GM23338 (cell line): ENCODE data around the gene PDCD1. TPM values are rescaled to one million over a fixed set of nuclear protein-coding genes. Genes with fewer than 3 reads are reported as not detected.

Experiments used
- ATAC-seq: fragments of 200-7000 bp; cut with Tn5 transposase; 3 replicates; pipeline ENCODE4 v1.9.1; 2020
- DNase-seq: peaks from one replicate; pipeline ENCODE4 v3.0.0-alpha.2; 2015; ENCODE audit warnings: low spot score
- H2AFZ ChIP-seq: fragments of 200-600 bp; sonication (generic); 2 replicates; pipeline ENCODE4 v1.8.0; 2016; ENCODE audit warnings: antibody characterized with exemption, mild to moderate bottlenecking, moderate library complexity
- H3F3A ChIP-seq: fragments of 200-600 bp; sonication (generic); replicated peaks from 2 replicates; pipeline ENCODE4 v1.8.0; 2017; ENCODE audit warnings: antibody characterized with exemption, mixed run types, low read depth
- H3K27ac ChIP-seq: fragments of 200-600 bp; sonication (generic); 2 replicates; pipeline ENCODE4 v1.6.1; 2016; ENCODE audit warnings: low read depth
- H3K27me3 ChIP-seq: fragments of 200-600 bp; sonication (generic); 2 replicates; pipeline ENCODE4 v1.8.0; 2016; ENCODE audit warnings: mild to moderate bottlenecking, mixed run types, moderate library complexity; ENCODE audit not compliant: insufficient read depth
- H3K36me3 ChIP-seq: fragments of 200-600 bp; sonication (generic); 2 replicates; pipeline ENCODE4 v1.8.0; 2016; ENCODE audit warnings: mild to moderate bottlenecking; ENCODE audit not compliant: insufficient read depth
- H3K4me1 ChIP-seq: fragments of 200-600 bp; sonication (generic); 2 replicates; pipeline ENCODE4 v1.8.0; 2016; ENCODE audit warnings: mild to moderate bottlenecking, moderate library complexity; ENCODE audit not compliant: insufficient read depth
- H3K4me2 ChIP-seq: fragments of 200-600 bp; sonication (generic); 2 replicates; pipeline ENCODE4 v1.7.1; 2017; ENCODE audit warnings: mixed run types
- H3K4me3 ChIP-seq: fragments of 200-600 bp; sonication (generic); 2 replicates; pipeline ENCODE4 v1.6.1; 2016; ENCODE audit warnings: mixed run types
- H3K79me2 ChIP-seq: fragments of 200-600 bp; sonication (generic); replicated peaks from 2 replicates; pipeline ENCODE4 v1.8.0; 2017; ENCODE audit warnings: mild to moderate bottlenecking; ENCODE audit not compliant: insufficient read depth
- H3K9me2 ChIP-seq: fragments of 200-600 bp; sonication (generic); 2 replicates; pipeline ENCODE4 v1.8.0; 2017; ENCODE audit not compliant: insufficient read depth
- H4K20me1 ChIP-seq: fragments of 200-600 bp; sonication (generic); replicated peaks from 2 replicates; pipeline ENCODE4 v1.8.0; 2017; ENCODE audit warnings: mild to moderate bottlenecking; ENCODE audit not compliant: insufficient read depth
- H3K27ac Mint-ChIP-seq: 2 replicates; pipeline ENCODE4 v1.8.0; 2020; ENCODE audit warnings: inconsistent platforms, mild to moderate bottlenecking, moderate library complexity, mixed read lengths
- H3K27me3 Mint-ChIP-seq: 3 replicates; pipeline ENCODE4 v1.8.0; 2022; ENCODE audit warnings: low read depth, mild to moderate bottlenecking, moderate library complexity, mixed read lengths, inconsistent platforms; ENCODE audit not compliant: insufficient read depth, poor library complexity
- H3K36me3 Mint-ChIP-seq: 3 replicates; pipeline ENCODE4 v1.8.0; 2021; ENCODE audit warnings: low read depth, mild to moderate bottlenecking, inconsistent platforms, moderate library complexity, mixed read lengths
- H3K4me1 Mint-ChIP-seq: 3 replicates; pipeline ENCODE4 v1.8.0; 2020; ENCODE audit warnings: mild to moderate bottlenecking, inconsistent platforms, mixed read lengths
- H3K4me3 Mint-ChIP-seq: 3 replicates; pipeline ENCODE4 v1.8.0; 2021; ENCODE audit warnings: moderate library complexity, mild to moderate bottlenecking, inconsistent platforms, mixed read lengths
- H3K9me3 Mint-ChIP-seq: 3 replicates; pipeline ENCODE4 v1.8.0; 2020; ENCODE audit warnings: moderate library complexity, mild to moderate bottlenecking, inconsistent platforms, mixed read lengths
- CREB1 ChIP-seq: fragments of 250-450 bp; sonication (Bioruptor Pico); IDR thresholded peaks from 2 replicates; pipeline ENCODE4 v1.5.0; 2020; ENCODE audit warnings: low read depth, mild to moderate bottlenecking, moderate library complexity
- NANOG ChIP-seq: IDR thresholded peaks from 2 replicates; pipeline ENCODE4 v1.6.1; 2016; ENCODE audit warnings: antibody characterized with exemption, borderline replicate concordance
- STAT1 ChIP-seq: IDR thresholded peaks from one replicate; pipeline ENCODE4 v1.6.1; 2016; ENCODE audit warnings: antibody characterized with exemption; ENCODE audit not compliant: unreplicated experiment
- ZNF114 ChIP-seq: fragments of 250-450 bp; sonication (Bioruptor Pico); IDR thresholded peaks from 2 replicates; pipeline ENCODE4 v1.5.0; 2020; ENCODE audit warnings: mild to moderate bottlenecking, moderate library complexity
- polyA plus RNA-seq: library from polyadenylated mRNA; unstranded; fragments of >200 nt; fragmentation: Nextera tagmentation; extraction: Ambion mirVana; gene quantifications from 2 replicates; pipeline ENCODE4 v1.2.1, GENCODE V29; 2016
- total RNA-seq: library from RNA; depleted of rRNA; stranded (reverse); fragments of >200 nt; shearing (Covaris generic); gene quantifications from 2 replicates; pipeline ENCODE4 v1.2.3, GENCODE V29; 2014
- TF ChIP-seq, protein P1 (sequence below): IDR thresholded peaks from 2 replicates; pipeline ENCODE4 v1.6.1; 2016; ENCODE audit warnings: antibody characterized with exemption
- TF ChIP-seq, protein P2 (sequence below): fragments of 250-450 bp; sonication (Bioruptor Pico); IDR thresholded peaks from 2 replicates; pipeline ENCODE4 v1.5.0; 2020; ENCODE audit warnings: mild to moderate bottlenecking, moderate library complexity
- TF ChIP-seq, protein P3 (sequence below): IDR thresholded peaks from one replicate; pipeline ENCODE4 v1.6.1; 2018; ENCODE audit warnings: antibody characterized with exemption; ENCODE audit not compliant: unreplicated experiment

PDCD1 gene
- total and polyA plus RNA-seq, 2 experiments from 2014 or later = 0.34 to 0.38 TPM

DNA sequence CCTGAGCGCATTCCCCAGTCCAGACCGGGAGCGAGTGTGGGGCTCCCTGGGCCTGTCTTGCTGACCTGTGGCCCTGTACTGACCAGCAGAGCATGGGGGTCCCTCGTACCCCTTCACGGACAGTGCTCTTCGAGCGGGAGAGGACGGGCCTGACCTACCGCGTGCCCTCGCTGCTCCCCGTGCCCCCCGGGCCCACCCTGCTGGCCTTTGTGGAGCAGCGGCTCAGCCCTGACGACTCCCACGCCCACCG lies 44.4 kb downstream of the PDCD1 start:
- H3K4me1 Mint-ChIP-seq = no peaks in the 10 kb centered on the region; the same call in 1 of the 3 replicates
- Histone ChIP-seq H3K4me1 (no peaks in the 10 kb centered on the region), H4K20me1 (no peaks in the 10 kb centered on the region), H3K27ac (no peak overlapping the region), H3K27me3 (no peaks in the 10 kb centered on the region), H3K4me2 (no peak overlapping the region), H3K9me2 (no peaks in the 10 kb centered on the region), H3K79me2 (no peaks in the 10 kb centered on the region), H2AFZ (no peak overlapping the region), H3K4me3 (no peak overlapping the region), H3K36me3 (no peaks in the 10 kb centered on the region), H3F3A (no peaks in the 10 kb centered on the region)
- H3K4me3 Mint-ChIP-seq = no peak overlapping the region
- no peaks in the 10 kb centered on the region; the same call in 2 of the 3 replicates for H3K9me3 Mint-ChIP-seq
- no peak overlapping the region for H3K27ac Mint-ChIP-seq
- H3K27me3 Mint-ChIP-seq = peaks cover 6% of the 10 kb centered on the region
- DNase-seq = no peak
- TF ChIP-seq STAT1 (no peak), CREB1 (no peak)
- TF ChIP-seq, protein P1, sequence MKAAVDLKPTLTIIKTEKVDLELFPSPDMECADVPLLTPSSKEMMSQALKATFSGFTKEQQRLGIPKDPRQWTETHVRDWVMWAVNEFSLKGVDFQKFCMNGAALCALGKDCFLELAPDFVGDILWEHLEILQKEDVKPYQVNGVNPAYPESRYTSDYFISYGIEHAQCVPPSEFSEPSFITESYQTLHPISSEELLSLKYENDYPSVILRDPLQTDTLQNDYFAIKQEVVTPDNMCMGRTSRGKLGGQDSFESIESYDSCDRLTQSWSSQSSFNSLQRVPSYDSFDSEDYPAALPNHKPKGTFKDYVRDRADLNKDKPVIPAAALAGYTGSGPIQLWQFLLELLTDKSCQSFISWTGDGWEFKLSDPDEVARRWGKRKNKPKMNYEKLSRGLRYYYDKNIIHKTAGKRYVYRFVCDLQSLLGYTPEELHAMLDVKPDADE = no peak
- TF ChIP-seq, protein P2, sequence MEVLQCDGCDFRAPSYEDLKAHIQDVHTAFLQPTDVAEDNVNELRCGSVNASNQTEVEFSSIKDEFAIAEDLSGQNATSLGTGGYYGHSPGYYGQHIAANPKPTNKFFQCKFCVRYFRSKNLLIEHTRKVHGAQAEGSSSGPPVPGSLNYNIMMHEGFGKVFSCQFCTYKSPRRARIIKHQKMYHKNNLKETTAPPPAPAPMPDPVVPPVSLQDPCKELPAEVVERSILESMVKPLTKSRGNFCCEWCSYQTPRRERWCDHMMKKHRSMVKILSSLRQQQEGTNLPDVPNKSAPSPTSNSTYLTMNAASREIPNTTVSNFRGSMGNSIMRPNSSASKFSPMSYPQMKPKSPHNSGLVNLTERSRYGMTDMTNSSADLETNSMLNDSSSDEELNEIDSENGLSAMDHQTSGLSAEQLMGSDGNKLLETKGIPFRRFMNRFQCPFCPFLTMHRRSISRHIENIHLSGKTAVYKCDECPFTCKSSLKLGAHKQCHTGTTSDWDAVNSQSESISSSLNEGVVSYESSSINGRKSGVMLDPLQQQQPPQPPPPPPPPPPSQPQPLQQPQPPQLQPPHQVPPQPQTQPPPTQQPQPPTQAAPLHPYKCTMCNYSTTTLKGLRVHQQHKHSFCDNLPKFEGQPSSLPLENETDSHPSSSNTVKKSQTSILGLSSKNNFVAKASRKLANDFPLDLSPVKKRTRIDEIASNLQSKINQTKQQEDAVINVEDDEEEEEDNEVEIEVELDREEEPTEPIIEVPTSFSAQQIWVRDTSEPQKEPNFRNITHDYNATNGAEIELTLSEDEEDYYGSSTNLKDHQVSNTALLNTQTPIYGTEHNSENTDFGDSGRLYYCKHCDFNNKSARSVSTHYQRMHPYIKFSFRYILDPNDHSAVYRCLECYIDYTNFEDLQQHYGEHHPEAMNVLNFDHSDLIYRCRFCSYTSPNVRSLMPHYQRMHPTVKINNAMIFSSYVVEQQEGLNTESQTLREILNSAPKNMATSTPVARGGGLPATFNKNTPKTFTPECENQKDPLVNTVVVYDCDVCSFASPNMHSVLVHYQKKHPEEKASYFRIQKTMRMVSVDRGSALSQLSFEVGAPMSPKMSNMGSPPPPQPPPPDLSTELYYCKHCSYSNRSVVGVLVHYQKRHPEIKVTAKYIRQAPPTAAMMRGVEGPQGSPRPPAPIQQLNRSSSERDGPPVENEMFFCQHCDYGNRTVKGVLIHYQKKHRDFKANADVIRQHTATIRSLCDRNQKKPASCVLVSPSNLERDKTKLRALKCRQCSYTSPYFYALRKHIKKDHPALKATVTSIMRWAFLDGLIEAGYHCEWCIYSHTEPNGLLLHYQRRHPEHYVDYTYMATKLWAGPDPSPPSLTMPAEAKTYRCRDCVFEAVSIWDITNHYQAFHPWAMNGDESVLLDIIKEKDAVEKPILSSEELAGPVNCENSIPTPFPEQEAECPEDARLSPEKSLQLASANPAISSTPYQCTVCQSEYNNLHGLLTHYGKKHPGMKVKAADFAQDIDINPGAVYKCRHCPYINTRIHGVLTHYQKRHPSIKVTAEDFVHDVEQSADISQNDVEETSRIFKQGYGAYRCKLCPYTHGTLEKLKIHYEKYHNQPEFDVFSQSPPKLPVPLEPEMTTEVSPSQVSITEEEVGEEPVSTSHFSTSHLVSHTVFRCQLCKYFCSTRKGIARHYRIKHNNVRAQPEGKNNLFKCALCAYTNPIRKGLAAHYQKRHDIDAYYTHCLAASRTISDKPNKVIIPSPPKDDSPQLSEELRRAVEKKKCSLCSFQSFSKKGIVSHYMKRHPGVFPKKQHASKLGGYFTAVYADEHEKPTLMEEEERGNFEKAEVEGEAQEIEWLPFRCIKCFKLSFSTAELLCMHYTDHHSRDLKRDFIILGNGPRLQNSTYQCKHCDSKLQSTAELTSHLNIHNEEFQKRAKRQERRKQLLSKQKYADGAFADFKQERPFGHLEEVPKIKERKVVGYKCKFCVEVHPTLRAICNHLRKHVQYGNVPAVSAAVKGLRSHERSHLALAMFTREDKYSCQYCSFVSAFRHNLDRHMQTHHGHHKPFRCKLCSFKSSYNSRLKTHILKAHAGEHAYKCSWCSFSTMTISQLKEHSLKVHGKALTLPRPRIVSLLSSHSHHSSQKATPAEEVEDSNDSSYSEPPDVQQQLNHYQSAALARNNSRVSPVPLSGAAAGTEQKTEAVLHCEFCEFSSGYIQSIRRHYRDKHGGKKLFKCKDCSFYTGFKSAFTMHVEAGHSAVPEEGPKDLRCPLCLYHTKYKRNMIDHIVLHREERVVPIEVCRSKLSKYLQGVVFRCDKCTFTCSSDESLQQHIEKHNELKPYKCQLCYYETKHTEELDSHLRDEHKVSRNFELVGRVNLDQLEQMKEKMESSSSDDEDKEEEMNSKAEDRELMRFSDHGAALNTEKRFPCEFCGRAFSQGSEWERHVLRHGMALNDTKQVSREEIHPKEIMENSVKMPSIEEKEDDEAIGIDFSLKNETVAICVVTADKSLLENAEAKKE = no peak
- H3K36me3 Mint-ChIP-seq = no peaks in the 10 kb centered on the region
- ATAC-seq = no peak

DNA sequence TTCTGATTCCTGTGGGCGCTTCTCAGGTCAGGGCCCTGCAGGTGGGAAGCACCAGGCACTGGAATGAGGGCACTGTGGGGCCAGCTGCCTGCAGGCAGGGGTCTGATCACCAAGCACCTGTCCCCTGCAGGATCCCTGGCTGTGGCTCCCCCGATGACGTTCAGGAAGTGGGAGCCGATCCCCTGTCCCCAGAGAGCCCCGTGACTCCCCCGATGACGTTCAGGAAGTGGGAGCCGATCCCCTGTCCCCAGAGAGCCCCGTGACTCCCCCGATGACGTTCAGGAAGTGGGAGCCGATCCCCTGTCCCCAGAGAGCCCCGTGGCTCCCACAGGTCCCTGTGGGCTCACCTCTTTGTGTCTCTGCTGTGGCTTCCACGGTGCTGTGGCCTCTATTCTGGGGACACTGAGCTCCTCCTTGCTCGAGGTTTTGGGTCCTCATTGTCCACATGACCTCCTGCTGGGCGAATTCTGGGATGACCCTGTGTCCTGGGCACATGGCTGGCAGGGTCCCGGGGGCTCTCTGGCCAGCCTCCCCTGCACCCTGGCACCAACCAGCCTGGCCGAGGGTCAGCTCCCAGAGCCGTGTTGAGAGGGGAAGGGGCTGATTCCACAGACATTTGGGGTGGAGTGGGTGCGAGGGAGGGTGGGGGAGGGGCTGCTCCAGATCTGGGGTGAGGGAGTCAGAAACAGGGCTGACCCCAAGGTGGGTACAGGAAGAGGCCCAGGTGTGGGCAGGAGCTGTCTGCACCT lies 44.9 kb downstream of the PDCD1 start:
- H4K20me1 ChIP-seq = no peaks in the 10 kb centered on the region
- H3K4me3 ChIP-seq = no peak overlapping the region
- DNase-seq (no peak), ATAC-seq (no peak)
- H3K4me2 ChIP-seq = no peak overlapping the region
- no peaks in the 10 kb centered on the region for H3K4me1 ChIP-seq
- no peak overlapping the region for H2AFZ ChIP-seq
- H3K4me3 Mint-ChIP-seq = no peak overlapping the region
- H3K9me2 ChIP-seq = no peaks in the 10 kb centered on the region
- H3K36me3 ChIP-seq = no peaks in the 10 kb centered on the region
- no peak overlapping the region for H3K27ac ChIP-seq
- TF ChIP-seq NANOG (no peak), ZNF114 (no peak)
- TF ChIP-seq, protein P3, sequence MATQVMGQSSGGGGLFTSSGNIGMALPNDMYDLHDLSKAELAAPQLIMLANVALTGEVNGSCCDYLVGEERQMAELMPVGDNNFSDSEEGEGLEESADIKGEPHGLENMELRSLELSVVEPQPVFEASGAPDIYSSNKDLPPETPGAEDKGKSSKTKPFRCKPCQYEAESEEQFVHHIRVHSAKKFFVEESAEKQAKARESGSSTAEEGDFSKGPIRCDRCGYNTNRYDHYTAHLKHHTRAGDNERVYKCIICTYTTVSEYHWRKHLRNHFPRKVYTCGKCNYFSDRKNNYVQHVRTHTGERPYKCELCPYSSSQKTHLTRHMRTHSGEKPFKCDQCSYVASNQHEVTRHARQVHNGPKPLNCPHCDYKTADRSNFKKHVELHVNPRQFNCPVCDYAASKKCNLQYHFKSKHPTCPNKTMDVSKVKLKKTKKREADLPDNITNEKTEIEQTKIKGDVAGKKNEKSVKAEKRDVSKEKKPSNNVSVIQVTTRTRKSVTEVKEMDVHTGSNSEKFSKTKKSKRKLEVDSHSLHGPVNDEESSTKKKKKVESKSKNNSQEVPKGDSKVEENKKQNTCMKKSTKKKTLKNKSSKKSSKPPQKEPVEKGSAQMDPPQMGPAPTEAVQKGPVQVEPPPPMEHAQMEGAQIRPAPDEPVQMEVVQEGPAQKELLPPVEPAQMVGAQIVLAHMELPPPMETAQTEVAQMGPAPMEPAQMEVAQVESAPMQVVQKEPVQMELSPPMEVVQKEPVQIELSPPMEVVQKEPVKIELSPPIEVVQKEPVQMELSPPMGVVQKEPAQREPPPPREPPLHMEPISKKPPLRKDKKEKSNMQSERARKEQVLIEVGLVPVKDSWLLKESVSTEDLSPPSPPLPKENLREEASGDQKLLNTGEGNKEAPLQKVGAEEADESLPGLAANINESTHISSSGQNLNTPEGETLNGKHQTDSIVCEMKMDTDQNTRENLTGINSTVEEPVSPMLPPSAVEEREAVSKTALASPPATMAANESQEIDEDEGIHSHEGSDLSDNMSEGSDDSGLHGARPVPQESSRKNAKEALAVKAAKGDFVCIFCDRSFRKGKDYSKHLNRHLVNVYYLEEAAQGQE = no peak
- H3K9me3 Mint-ChIP-seq = no peaks in the 10 kb centered on the region
- H3K79me2 ChIP-seq = no peaks in the 10 kb centered on the region
- no peaks in the 10 kb centered on the region for H3K27me3 ChIP-seq
- H3K27me3 Mint-ChIP-seq = peaks cover 10% of the 10 kb centered on the region
- H3K27ac Mint-ChIP-seq = no peak overlapping the region
- H3K4me1 Mint-ChIP-seq = peaks cover 5% of the 10 kb centered on the region
- 0 out of 2 replicates have a peak, but pooled peaks cover 3% of the 10 kb centered on the region for H3F3A ChIP-seq
- no peaks in the 10 kb centered on the region for H3K36me3 Mint-ChIP-seq
